DMS114 treated with DMSO at 0.1 percent for 48 hours (cell line): ENCODE measurements around the gene AMZ2.
"Not testable (repeated sequence)": the region's sequence is repeated elsewhere in the genome, so short reads cannot be mapped to it uniquely, and the experiment has no call there.

Experiments
- DNase-seq: peaks from one replicate; lab custom pipeline; 2025; ENCODE audit not compliant: unreplicated experiment; lab: John Stamatoyannopoulos, UW

The AMZ2 gene, protein sequence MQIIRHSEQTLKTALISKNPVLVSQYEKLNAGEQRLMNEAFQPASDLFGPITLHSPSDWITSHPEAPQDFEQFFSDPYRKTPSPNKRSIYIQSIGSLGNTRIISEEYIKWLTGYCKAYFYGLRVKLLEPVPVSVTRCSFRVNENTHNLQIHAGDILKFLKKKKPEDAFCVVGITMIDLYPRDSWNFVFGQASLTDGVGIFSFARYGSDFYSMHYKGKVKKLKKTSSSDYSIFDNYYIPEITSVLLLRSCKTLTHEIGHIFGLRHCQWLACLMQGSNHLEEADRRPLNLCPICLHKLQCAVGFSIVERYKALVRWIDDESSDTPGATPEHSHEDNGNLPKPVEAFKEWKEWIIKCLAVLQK

DNA sequence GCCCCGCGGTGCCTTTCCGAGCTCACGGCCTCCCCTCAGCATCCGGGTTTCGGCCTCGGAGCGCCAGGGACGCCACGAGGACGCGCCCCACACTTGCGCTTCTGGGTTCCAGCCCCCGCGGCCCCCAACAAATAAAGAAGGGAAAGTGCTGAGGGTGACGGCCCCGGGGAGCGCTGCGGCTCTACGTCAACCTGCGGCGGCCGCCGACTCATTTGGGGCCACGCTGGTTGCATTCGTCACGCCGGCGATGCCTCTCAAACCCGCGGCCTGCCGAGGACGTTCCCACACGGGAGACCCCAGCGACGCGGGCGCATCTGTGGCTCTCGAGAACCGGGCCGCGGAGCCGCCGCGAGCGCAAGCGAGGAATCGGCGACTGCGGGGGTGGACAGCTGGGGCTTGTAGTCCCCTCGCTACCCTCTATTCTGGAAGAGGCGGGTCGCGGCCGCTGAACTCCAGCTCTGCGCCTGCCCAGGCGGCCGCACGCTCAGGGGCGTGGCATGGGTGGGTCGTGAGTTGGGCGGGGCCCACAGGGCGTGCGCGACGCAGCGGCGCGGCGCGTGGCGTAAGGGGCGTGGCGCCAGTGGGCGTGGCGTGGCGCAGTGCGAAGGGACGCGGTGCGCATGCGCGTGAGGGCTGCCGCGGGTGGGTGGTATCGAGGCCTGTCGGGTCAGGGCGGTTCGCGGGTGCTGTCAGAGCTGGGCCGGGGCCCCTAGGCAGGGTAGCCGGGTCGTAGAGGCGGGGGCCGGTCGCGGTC is at the start of gene AMZ2:
Gene AMZ2, plus strand, starts transcription at position 599 of the 754 bp plus-strand sequence. CDS start 2,145 bp downstream, outside the sequence.
- DNase-seq = peak; percentile 71

DNA sequence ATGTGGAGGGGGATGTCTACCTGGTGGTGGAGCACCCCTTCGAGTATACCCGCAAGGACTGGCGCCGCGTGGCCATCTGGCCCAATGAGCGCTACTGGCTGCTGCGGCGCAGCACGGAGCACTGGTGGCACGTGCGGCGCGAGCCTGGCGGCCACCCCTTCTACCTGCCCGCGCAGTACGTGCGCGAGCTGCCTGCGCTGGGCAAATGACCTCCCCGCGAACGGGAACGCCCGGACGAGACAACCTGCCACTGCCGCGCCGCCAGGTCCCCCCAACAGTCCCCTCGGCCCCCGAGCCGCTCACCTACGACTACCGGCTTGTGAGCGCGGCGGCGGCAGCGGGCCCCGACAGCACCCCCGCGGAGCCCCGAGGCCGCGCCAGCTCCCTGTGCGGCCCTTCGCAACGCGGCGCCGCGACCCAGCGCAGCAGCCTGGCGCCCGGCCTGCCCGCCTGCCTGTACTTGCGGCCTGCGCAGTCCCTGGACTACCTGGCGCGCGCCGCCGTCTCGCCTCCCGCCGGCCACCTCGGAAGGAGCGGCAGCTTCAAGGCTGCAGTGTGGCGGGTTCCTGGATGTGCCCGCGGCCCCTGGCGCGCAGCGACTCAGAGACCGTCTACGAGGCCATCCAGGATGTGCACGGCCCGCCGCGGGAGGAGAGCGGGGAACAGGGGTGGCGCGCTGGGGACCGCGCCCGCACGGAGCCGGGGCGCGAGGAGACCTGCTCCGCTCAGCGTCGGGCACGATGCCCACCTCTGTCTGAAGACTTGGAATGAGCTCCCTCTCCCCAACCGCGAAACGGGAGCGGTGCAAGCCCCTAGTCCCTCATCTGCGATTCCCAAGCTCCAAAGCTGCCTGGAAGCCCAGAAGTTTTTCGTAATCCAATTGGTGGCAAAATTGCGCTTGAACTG is 48.7 kb upstream of the AMZ2 start:
- peak; percentile 11 for DNase-seq

GRCh38 chr17:68199837-68200688 is 47.8 kb upstream of the AMZ2 start:
- peak; percentile 9 for DNase-seq

DNA sequence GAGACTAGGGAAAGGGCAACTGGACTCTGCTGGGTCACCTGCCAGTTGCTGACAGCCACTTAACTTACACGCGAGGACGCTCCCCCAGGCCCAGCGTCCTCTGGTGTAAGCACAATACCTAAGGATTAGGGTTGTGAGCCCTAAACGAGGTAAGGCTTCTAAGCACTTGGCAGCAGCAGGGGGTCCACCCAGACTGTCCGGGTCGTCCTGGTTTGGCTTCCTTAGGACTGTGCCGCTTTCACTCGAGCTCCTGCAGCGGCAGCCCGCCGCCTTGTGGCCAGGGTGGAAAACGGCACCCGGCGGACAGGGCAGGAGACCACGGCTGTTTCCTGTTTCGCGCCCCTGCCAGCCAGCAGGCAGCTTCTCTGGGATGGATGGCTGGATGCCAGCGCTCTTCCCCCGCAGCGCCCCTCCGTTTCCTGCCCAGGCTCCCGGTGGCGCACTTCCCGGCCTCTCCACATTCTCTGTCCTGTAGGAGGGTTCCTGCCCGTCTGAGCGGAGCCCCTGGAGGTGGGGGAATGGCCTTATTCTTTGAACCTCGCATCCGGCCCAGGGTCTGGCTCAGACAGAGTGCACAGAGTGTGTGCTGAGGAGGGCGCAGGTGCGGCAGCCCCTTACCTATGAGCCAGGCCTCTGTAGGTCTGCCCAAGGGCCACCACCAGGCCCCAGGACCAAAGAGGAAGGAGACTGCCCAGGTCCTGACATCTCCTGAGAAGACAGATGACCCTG is 47.0 kb upstream of the AMZ2 start:
- peak; percentile 63 for DNase-seq

GRCh38 chr17:68201418-68201771 is 46.4 kb upstream of the AMZ2 start:
- not testable (repeated sequence) for DNase-seq

DNA sequence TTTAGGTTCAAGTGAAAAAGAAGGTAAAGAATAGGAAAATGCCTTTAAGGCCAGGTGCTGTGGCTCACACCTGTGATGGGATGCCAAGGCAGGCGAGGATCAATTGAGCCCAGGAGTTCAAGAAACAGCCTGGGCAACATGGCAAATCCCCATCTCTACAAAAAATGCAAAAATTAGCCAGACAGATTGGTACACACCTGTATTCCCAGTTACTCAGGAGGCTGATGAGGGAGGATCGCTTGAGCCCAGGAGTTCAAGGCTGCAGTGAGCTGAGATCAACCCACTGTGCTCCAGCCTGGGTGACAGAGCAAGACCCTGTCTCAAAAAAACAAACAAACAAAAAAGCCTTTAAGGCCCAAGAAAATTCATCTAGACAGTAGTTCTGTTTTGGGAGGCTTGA is 45.5 kb upstream of the AMZ2 start:
- not testable (repeated sequence) for DNase-seq

- DNase-seq = no peak
Observed at GRCh38 chr17:68204736-68205135, 43.1 kb upstream of the AMZ2 start.

DNA sequence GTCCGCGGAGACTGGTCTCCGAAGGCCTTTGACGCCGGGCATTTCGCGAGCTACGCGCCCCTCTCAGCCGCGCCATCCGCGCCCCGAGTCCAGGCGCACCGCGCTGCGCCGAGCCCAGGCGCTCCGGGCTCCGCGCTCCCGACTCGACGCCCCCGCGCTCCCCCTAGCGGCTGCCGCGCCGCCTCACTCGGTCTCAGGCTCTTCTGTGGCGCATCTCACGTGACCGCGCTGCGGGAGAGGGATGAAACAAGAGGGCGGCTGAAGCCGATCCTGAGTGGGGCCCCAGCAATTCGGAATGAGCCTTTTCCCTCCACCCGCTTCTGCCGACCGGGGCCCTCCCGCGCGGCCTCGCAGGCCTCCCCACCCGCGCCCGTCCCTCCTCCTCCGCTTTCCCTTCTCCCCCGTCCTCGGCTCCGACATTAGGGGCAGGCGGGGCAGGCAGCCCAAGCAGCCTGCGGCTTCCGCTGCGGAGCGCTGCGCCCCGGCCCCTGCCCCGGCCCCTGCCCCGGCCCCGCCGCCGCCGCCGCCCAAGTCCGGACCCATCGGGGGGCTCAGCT is 42.5 kb upstream of the AMZ2 start:
- DNase-seq = peak; percentile 73

DNA sequence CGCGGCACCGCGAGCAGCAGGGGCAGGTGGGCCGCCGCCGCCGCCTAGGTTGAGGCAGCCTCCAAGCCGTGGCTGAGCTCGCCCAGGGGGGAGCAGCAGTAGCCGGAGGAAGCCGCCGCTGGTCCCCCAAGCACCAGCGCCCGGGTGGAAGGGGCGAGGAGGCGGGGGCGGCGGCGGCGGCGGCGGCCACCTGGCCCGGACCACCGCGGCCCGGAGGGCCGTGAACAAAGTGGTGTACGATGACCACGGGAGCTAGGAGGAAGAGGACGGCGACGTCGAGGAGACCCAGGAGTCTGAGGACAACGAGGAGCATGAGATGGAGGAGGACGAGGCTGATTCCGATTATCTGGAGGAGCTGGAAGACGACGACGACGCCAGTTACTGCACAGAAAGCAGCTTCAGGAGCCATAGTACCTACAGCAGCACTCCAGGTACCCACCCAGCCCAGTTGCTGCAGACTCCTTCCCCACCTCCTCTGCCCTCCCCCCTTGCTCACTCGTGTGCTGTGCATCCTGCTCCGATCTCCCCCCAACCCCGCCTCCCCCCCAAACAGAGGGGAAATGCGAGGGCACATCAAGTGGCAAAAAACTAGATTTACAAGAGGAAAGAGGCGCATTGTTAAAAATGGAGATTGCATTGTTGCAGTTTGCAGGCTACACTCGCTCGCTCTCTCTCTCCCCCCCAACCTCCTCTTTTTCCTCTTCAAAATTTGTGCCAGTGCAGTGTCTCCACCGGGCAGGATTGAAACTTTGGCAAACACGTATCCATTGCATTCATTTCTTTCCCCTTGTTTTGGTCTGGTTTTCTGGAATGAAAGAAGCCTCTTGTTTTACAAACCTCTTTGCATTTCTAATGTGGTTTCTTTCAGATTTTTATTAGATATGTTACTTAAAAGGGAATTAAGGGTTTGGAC is 41.8 kb upstream of the AMZ2 start:
- DNase-seq = no peak

DNA sequence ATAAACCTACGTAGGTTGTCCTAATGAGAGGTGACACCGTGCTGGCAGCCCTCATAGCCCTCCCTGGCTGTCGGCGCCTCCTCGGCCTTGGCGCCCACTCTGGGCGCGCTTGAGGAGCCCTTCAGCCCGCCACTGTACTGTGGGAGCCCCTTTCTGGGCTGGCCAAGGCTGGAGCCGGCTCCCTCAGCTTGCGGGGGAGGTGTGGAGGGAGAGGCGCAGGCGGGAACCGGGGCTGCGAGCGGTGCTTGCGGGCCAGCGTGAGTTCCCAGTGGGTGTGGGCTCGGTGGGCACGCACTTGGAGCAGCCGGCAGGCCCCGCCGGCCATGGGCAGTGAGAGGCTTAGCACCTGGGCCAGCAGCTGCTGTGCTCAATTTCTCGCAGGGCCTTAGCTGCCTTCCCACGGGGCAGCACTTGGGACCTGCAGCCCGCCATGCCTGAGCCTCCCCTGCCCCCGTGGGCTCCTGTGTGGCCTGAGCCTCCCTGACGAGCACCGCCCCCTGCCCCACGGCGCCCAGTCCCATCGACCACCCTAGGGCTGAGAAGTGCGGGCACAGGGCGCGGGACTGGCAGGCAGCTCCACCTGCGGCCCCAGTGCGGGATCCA is 40.1 kb upstream of the AMZ2 start:
- DNase-seq = no peak

DNA sequence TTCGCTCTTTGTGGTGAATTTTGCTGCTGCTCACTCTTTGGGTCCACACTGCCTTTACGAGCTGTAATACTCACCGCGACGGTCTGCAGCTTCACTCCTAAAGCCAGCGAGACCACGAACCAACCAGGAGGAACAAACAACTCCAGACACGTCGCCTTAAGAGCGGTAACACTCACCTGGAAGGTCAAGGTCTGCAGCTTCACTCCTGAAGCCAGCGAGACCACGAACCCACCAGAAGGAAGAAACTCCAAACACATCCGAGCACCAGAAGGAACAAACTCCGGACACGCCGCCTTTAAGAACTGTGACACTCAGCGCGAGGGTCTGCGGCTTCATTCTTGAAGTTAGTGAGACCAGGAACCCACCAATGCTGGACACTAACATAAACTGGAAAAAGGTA is 39.2 kb upstream of the AMZ2 start:
- DNase-seq = not testable (repeated sequence)

DNA sequence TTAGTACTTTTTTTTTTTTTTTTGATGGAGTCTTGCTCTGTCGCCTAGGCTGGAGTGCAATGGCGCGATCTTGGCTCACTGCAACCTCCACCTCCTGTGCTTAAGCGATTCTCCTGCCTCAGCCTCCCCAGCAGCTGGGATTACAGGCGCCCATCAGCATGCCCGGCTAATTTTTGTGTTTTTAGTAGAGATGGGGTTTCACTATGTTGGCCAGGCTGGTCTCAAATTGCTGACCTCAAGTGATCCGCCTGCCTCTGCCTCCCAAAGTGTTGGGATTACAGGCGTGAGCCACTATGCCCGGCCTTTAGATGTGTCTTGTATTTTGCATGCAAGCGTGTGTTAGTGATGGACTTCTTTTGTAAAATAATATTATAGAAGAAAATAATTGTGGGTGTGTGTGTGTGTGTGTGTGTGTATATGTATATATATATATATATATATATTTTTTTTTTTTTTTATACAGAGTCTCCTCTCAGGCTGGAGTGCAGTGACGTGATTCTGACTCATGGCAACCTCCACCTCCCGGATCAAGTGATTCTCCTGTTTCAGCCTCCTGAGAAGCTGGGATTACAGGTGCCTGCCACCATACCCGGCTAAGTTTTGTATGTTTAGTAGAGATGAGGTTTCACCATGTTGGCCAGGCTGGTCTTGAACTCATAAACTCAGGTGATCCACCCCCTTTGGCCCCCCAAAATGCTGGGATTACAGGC is 38.5 kb upstream of the AMZ2 start:
- not testable (repeated sequence) for DNase-seq

DNA sequence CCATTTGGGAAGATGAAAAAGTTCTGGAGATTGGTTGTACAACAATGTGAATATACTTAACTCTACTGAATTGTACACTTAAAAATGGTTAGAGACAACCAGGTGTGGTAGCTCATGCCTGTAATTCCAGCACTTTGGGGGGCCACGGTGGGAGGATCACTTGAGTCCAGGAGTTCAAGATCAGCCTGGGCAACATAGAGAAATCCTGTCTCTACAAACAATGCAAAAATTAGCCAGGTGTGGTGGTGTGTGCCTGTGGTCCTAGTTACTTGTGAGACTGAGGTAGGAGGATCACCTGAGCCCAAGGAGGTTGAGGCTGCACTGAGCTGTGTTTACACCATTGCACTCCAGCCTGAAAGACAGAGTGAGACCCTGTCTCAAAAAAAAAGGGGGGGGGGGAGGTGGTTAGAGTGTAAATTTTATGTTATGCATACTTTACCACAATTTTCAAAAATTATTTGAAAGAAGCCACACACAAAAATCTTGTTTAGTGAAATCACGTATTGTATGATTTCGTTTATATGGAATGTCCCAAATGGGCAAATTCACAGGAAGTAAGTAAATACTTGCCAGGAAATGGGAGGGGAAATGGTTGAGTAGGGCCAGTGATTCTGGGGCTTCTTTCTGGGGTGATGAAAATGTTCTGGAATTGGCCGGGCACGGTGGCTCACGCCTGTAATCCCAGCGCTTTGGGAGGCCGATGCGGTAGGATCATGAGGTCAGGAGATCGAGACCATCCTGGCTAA is 37.1 kb upstream of the AMZ2 start:
- no peak for DNase-seq

DNA sequence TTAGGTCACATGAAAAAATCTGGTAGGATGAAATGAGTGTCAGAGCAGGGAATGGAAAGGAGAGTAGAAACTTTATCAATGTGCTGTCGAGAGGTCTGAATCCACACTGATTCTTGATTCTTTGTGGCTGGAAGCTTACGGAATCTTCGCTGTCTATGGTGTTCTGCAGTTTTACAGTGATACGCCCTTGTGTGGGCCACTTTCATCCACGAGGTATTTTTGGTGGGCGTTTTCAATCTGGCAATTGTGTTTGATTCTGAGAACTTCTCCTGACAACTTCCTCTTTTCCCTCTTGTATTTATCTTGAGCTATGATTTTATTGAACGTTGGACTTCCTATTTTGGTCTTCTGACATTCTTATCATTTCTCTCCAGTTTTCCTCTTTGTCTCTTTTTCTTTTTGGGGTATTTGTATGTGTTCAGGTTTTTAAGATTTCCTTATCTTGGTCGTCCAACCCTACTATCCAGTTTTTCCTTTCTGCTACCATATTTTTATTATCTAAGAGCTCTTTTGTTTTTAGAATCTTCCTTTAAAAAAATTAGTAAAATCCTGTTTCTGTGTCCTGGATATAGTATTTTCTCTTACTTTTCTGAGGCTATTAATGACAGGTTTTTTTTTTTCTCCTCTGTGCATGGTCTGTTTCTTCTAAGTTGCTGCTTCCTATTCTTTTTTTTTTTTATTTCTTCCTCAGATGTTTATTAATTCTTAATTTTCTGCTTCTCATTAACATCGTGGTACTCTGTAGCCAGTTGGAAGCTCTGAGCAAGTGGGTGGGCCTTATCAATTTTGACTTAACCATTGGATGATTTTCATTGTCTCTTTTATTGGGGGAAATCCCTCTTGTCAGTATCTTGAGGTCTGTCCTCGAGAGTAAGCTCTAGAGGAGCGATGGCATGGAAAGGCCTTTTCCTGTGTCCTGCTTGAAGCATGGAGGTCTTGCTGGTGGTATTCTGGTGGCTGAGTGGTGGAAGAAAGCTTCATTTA is 34.1 kb upstream of the AMZ2 start:
- DNase-seq = not testable (repeated sequence)

GRCh38 chr17:68215453-68215852 is 32.4 kb upstream of the AMZ2 start:
- DNase-seq = not testable (repeated sequence)
